Fibroblast of the conjunctiva (primary cell): Measurements from ENCODE around the gene SRD5A1.

ENCODE experiments used
- DNase-seq: peaks from one replicate; pipeline ENCODE4 v3.0.0-alpha.2; 2010; ENCODE audit warnings: low read depth

The SRD5A1 gene

DNA sequence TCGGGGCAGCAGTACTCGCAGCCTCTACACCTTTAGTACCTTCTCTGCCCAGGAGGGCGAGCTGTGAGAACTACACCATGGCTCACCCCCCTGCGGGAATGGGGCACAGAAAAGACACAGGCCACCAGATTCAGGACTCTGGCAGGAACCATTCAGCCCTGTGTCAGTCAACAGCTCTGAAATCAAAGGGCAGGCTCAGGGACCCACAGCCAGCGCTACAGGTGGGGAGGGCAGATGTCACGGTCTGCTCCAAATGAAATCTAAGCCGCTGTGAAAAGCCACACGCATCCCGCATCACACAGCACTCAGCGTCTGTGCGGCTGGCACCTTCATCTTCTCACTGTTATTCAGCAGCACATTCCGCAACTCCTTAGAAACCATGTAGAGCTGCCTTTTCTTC is 28.3 kb upstream of the SRD5A1 start:
- no peak for DNase-seq

DNA sequence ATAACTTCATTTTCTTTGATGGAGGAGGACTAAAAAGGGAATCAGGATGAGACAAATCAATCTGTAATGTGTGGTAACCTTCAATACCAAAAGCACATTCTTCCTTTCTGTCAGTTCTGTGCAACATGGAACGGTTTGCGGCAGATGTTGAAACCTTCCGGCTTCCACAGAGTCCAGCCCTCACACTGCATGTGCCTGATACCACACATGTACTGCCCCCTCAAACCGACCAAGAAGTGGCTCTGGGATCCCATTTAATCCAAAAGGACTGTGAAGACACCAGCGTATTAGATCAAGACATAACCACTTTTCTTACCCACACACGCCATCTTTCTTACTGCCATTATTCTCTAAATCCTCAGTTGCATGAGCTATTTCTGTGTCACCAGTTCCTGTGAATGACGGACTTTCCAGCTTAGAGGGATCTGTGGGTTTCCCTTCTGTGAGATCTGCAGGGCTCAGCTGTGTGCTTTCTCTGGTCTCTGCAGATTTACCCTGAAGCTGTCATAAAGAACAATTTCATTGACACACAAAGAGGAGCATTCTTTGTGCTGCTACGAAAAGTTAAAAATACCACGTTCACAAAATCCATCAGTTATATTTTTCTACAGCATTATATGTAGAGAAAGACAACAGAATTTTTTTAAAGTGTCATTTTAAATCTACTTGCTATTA is 26.2 kb upstream of the SRD5A1 start:
- no peak for DNase-seq

DNA sequence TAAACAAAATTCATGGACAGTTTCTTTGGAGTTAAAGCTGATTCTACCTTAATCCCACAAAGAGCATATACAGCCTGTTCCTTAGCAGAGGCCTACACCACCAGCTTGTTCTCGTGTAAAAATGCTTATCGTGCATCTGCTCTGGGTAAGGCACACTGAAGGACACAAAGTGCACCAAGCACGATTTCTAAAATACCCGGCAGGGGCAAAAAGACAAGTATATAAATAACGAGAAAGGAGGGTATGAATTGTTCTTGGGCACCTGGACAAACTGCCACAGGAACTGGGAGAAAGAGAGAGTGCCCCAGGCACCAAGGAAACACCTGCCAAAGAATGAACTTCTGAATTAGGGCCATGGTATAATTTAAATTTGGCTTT is 25.7 kb upstream of the SRD5A1 start:
- no peak for DNase-seq

DNA sequence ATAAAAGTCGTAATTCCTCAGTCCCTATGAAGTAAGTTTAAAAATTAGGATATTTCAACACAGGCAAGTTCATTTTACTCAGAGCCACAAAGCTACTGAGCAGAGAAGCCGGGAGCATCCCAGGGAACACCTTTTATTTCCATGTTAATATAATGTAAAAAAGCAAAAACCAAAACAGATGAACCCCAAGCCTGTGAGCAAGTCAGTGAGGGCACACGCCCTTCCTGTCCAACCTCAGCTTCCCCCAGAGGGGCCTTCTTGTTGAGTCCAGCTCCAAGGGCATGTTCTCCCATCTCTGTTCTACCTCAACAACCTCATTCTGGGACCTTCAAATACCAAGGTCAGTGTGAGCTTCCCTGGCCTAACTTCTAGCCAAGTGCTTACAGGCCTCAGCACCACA is 25.2 kb upstream of the SRD5A1 start:
- DNase-seq = no peak

DNA sequence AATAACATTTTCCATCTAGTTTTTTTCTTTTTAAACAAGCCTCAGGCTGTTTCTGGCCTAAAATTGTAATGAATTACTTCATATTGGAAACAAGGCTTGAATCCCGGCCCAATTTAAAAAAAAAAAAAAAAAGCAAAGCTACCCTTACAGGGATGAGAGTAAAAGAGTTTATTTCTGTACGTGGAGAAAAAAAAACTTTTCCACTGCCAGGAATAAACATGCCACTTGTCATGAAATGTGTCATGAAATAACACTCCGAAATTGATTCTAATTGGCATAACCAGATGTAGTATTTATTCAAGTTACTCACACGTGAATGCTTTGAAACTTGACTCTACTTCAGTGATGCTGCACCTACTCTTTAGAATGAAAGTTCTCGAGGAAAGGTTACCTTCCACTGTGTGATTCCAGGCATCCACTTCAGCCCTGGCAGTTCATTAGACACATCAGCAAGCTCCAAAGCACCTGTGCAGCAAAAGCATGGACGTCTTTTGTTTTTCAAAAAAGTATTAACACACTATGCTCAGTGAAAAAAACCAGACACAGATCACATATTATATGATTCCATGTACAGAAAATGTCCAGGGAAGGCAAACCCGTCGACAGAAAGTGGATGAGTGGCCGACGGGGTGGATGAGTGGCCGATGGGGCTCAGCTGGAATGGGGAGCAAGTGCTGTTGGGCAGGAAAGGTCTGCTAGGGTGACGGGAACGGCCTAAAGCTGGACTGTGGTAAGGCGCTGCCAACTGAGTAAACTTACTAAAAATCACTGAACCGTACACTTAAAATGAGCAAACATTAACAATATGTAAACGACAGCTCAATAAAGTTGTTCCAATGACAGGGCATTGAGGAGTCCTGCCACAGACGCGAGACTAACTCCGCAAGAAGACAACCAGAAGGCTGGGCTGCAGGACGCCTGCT is 21.6 kb upstream of the SRD5A1 start:
- DNase-seq = no peak

DNA sequence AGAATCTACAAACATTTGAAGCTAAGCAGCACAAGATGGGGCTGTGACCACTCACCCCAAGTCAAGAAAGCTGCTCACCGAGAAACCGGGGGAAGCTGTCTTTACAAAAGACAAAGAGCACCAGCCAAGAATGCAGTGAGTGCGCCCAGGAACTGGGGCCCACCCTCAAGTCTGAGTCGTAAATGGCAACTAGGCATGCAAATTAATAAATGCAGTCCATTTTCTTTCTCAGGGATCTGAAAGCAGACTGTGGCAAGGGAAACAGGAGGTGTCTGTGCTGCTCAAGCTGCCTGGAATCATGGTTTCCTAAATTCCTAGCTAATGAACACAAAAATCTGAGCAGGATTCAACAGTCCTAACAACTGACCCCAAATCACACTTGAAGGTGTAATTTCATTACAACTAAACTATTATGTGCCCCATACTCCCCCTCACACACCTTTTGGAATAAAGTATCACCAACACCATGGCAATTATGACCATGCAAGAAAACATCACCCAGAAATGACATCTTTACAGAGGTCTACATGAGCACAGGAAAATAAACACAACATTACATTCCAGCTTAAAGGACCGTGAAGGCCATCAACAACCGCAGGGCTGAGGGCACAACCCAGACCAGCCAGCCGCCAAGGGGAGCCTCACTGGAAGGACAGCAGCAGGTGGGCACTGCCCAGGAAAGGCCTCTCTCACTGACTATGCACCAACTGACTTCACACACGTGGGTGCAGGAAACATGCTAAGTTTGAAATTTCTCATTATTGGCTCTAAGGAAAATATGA is 18.0 kb upstream of the SRD5A1 start:
- no peak for DNase-seq

DNA sequence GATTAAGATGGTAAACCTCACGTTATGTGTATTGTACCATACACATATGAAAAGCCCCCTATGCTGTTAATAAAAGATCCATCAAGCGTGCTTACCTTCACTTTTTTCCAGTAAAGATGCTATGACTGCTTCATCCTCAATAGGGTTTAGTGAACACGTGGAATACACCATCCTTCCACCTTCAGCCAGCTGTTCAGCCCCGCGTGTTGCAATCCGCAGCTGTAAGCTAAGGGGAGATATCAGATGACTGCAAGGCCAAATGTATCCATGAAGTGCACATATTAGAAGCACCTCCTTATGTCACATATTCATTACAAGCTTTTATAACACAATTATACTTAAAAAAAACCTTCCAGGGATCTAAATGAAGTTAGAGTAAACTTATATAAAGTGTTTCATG is 16.6 kb upstream of the SRD5A1 start:
- no peak for DNase-seq

DNA sequence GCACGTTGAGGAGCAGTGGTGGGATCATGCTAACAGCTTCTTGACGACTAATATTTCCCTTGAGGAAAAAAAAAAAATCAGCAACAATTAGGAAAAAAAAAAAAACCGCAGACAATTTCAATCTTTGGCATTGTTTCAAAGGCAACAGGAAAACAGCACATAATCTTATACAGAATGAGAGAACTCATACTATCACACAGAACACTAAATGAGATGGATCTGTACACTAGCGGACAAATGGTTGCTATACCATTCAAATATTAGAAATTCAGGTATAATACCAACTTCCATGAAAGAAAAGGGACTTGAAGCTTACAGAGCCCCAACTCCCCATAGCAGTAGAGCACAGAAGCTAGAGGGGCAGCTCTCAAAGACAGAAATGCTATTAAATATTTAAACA is 10.0 kb upstream of the SRD5A1 start:
- DNase-seq = no peak

DNA sequence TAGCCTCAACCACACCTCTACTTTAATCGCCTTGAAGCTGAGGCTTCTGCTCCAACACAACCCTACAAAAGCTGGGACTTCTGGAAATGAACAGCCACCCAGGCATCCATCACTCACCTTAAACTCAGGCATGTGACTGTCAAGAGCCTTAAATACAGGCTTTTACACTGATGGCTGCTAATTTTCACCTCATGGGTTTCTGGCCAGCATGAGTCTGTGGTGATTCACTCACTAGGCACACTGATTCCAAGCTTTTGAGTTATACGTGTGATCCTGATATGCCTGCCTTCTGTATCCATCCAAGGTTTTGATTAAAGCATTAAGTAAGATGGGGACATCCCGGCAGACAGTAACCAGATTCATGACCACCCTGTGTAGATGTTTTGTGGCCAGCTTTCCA is 9.3 kb upstream of the SRD5A1 start:
- DNase-seq = no peak

DNA sequence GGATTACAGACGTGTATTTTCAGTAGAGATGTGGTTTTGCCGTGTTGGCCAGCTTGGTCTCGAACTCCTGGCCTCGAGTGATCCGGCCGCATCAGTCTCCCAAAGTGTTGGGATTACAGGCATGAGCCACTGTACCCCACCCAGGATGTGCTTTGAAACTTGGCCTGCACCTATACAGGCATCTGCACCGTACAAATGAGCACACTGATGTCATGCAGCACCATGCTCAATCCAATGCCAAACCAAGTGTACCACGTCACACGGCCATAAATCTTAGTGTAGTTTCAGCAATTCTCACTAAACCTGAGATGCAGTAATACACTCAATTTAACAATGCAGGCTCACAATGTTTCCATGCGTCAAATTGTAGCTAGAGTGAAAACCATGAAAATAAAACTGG is 6.7 kb upstream of the SRD5A1 start:
- no peak for DNase-seq

DNA sequence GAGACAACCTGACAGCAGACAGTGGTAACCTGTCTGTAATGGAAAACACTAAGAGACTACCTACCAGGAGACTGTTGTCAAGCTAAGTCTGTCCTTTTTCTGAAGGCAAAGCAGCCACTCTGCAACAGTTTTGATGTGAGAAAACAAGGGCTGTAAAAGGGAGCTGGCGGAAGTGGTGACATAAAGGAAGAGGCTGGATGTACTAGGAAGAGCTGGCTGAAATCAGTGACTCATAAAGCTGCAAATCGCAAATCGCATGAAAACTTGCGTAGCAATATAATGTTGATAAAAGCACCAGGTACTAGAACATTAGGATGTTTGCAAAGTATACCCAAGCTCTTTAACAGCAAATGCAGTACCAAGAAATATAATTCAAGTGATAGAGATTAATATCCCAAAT is 1.8 kb upstream of the SRD5A1 start:
- DNase-seq = no peak

DNA sequence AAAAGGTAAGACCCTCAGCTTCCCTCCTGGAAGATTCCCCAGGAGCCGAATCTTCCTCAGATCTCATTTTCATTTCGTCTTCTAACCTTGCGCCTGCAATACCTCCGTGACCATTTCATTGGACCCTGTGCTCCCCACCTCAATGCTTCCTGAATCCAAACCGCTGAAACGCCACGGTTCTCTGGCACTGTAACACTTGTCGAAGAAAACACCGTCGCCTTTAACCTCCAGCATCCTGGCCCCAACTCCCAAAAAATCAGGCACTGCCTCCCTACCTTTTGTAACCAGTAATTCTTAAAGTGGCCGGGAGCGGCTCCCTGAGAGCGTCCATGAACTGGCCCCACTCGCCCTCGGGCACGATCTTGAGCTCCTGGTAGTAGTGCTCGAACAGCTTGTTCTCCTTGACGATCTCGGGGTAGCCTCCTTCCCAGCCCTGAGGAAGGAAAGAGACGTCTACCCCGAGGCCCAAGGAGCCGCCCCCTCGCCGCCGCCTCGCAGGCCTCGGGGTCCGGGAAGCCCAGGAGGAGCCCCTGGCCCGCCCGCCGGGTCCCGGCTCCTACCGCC is 834 bp upstream of the SRD5A1 start:
- DNase-seq = no peak

DNA sequence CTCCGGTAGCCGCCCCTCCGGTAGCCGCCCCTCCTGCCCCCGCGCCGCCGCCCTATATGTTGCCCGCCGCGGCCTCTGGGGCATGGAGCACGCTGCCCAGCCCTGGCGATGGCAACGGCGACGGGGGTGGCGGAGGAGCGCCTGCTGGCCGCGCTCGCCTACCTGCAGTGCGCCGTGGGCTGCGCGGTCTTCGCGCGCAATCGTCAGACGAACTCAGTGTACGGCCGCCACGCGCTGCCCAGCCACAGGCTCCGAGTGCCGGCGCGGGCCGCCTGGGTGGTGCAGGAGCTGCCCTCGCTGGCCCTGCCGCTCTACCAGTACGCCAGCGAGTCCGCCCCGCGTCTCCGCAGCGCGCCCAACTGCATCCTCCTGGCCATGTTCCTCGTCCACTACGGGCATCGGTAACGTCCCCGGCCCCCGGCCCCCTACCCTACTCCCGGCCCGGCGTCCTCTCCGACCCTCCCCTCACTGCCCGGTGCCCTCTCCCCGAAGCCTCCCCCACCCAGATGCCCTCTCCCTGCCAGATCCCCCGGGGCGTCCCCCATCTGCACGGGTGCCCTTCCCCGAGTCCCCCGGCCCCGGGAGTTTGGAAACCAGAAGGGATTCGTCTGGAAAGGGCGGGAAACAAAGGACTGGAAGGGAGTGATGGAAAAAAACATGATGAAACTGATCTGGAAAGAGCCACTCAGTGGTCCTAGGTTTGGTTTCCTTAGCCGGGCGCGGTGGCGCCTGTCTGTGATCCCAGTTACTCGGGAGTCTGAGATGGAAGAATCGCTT is 417 bp downstream of the SRD5A1 start:
- DNase-seq = no peak

DNA sequence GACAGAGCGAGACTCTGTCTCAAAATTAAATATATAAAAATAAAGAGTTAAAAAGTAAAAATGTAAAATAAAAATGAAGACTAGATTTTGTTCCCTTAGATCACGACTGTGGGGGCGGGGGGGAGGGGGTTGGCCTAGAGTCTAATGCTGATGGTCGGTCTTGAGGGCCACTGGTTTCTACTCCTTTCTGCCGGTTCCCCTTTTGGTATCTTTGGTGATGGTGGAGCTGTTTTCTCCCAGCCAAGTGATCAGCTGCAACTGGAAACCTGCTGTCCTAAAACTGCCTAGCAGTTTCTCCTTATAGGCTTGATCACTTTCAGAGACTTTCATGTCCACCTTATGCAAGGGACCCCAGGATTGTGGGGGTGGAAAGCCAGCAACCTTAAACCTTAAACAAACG is 1.1 kb downstream of the SRD5A1 start:
- no peak for DNase-seq

DNA sequence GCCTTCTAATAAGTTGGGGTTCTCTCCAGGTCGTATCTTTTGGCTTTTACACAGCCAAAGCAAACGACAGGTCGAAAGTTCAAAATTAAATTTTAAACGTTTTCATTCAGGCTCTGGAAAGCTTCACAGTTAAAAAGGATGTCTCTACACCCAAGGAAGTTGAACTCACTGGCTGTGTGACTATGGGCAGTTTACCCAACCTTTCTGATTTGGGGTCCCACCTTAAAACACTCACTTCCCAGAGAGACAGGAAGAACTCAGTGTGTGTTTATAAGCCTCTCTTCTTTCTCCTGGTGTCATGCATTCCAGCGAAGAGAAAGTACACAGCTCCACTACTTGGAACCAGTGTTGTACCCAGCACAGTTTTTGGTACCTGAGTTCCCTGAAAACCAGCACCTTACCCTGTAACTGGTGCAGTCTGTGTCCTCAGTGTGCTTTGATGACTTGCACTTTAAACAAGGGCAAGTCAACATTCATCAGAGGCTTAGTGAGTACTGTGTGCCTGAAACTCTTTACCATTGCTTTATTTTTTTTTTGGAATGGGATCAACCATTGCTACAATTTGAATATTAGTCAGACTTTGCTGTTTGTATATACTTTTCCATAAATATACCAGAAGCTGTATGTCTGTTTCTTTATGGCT is 1.7 kb downstream of the SRD5A1 start:
- DNase-seq = no peak

DNA sequence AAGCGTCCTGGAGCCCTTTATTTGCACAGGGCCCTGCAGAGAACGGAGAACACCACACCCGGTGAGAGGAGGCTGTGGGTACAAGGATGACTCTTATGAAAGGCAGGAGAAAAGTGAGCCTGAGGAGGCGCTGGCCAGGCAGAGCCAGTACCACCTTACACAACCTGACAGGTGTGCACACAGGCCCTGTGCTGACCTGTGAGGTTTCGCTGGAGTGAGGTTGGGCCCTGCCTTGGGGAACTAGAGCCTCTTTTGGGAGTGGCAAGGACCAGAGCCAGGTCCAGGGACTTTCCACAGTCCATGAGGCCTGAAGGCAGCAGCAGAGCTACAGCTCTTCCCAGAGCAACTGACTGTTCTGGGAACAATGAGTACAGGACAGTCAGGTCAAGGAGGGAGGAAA is 3.1 kb downstream of the SRD5A1 start:
- DNase-seq = no peak

DNA sequence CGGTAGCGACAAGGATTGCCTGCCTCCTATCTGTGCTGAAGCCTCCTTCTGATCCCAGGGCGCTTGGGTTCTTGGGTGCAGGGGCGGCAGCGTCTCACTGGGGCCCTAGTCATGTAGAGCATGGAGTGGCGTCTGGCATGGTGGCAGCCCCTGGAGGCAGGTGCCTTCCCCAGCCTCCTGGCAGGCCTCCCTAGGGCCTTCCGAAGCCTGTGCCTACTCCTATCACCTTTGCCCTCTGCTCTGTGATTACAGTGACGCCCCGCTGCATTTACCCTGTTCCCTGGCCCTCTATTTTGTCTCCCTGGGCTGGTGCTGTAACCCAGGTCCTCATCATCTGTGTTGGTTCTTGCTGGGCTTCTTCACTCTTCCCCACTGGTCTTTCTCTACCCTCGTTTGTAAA is 3.8 kb downstream of the SRD5A1 start:
- DNase-seq = no peak

DNA sequence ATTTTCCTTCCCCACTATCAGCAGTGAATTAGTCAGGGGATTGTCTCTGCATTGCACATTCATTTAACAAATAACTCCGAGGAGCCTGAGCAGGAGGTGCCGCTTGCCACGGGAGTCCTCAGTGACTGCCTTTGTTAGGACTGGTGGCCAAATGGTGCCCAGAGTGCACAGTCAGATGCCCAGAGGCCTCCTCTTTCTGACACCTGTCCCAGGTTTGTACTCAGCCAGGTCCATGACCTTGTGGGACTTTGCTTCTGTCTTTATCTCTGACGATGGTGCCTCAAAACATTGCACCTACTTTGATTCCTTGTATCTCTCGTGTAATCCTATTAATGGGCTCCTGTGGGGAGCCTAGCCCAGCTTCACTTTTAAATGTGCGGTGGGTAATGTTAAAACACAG is 4.3 kb downstream of the SRD5A1 start:
- DNase-seq = no peak

DNA sequence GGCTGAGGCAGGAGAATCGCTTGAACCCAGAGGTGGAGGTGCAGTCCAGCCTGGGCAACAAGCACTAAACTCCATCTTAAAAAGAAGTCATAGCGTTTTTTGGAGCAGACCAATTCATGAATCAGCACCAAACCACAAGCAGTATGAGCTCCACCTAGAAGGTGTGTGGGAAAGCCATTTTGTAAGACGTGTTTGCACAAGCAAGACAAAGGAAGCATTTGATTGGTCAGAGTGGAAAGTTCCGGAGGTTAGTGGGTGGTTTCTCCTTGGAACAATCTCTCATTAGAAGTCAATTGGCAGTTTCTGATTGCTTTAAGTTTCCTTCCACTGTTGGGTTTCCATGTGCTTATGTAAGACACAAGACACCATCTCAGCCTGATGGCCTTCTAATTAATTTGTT is 5.0 kb downstream of the SRD5A1 start:
- no peak for DNase-seq

DNA sequence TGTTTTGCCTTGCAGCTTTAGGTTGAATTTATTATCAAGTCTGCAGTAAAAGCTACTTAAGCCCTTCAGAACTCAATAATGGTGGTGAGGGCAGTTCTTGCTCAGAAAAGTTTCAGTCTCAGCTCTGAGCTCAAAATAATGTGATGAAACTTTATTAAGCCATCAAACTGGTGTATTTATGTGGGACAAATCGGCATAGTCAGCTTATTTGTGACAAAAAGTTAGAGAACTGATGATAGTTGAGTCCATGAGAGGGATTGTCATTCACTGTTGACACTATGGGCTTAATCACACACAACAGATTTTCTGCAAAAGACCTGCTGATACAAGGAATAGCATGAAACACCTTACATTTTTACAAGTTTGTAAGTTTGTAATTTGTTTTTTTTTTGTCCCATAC is 9.4 kb downstream of the SRD5A1 start:
- DNase-seq = no peak

DNA sequence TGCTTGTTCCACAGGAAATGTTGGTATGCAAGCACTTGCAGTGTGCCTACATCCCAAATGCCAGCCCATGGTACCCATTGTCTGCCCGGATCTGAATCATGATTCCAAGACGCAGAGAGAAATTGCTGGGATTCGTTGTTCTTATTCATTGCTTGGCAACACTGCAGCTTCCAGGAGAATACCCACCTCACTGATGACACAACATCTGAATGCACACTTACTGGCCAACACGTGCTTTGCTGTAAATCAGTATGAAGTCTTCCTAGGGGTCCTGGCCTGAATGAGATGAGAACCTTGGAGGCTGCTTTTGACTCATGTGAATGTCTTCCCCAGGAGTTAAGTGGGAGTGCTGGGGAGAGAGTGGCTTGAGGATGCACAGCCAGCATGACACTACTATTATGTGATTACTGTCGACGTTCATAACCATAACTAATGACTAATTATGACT is 11.6 kb downstream of the SRD5A1 start:
- DNase-seq = no peak
